Measurements from ENCODE around the gene JAKMIP2.

GRCh38 chr5:147575598-147575997 is 206.9 kb downstream of the JAKMIP2 start:
- TF ChIP-seq REST (IDR thresholded peaks at IDR 0.05; ENCODE audit: low read depth) (no peak), YY1 (IDR thresholded peaks at IDR 0.05; ENCODE audit: extremely low read depth, insufficient replicate concordance, low read depth, low read length) (no peak), POLR2A (IDR thresholded peaks at IDR 0.05; ENCODE audit: borderline replicate concordance, extremely low read depth, insufficient read depth, insufficient read length) (no peak), CTCF (IDR thresholded peaks at IDR 0.05 in 2 of 3, conservative IDR thresholded peaks at IDR 0.05 in 1 of 3; ENCODE audit: borderline replicate concordance in 1 of 3, insufficient read depth in 1 of 3, low read depth in 2 of 3, low read length in 2 of 3) (no peak), EZH2 (IDR thresholded peaks at IDR 0.05) (no peak), EZH2phosphoT487 (IDR thresholded peaks at IDR 0.05; ENCODE audit: borderline replicate concordance) (no peak), SIN3A (IDR thresholded peaks at IDR 0.05; ENCODE audit: low read depth) (no peak), POLR2AphosphoS5 (IDR thresholded peaks at IDR 0.05; ENCODE audit: low read depth, low read length) (no peak), ZBTB33 (IDR thresholded peaks at IDR 0.05; ENCODE audit: extremely low read depth, insufficient replicate concordance, low read length) (no peak), MAX (IDR thresholded peaks at IDR 0.05) (no peak), ATF3 (IDR thresholded peaks at IDR 0.05) (no peak), SP1 (IDR thresholded peaks at IDR 0.05; ENCODE audit: low read depth) (no peak), JUND (IDR thresholded peaks at IDR 0.05) (no peak)

Measured in HCT116 (cell line).